ENCODE data around the gene KCTD3. TPM values are rescaled to one million over a fixed set of nuclear protein-coding genes. Genes with fewer than 3 reads are reported as not detected.

The KCTD3 gene
- total and polyA plus RNA-seq, 2 of the 13 experiments (the other 11 are each of a cell fraction or from before 2014, with no cell fraction given), result 49.8 to 68.1 TPM

DNA sequence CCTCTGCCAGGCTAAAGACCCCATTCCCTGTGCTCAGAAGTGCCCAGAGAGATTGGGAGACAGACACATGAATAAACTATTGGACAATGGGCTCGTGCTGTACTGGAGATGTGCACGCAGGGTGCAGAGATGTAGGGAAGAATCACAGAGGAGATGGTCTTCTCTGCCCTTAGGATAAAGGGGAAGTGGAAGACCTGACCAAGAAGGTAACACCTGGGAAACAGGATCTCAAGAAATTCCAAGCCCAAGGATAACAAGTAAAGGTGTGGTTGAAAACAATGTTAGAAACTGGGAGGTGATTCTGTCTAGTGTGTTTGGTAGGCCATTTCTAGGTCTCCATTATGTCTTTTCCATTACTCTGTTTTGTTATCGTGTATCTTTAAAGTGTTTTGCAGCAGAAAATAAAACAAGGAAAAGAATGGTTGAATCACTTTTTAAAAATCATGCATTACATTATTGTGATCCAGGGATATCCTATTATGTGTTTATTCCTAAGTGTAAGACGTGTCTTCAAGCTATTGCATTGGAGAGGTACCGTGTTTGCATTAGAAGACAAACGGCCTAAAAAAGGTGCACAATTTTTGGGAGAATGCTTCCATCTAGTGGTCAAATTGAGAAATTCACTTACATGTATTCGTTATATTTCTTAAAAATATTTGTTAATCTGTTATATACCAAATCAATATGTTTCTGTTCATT lies 40.8 kb upstream of the KCTD3 start:
- no peaks in the 10 kb centered on the region for H3K9me3 ChIP-seq (ENCODE audit: low read length)
- H3K27ac ChIP-seq (ENCODE audit: extremely low read length, insufficient read depth, low read length), result no peak overlapping the region
- H3K9ac ChIP-seq (ENCODE audit: insufficient read depth, low read depth, low read length), result no peak overlapping the region
- ATAC-seq, result peak; percentile 56
- in situ Hi-C loops (cut with HindIII; ENCODE audit: extremely low pct_ligation_motif_present, low pct_unique_long_range_greater_than_20kb) (loop anchor here (10.0 kb wide), 2 partner anchors 711 to 871 kb away; no protein-coding TSS in a partner anchor), intact Hi-C loops (cut with micrococcal nuclease; ENCODE audit: unreplicated experiment) (loop anchor here (1.0 to 10.0 kb wide), 5 partner anchors 81 to 1191 kb away; no protein-coding TSS in a partner anchor)
- CTCF ChIA-PET (ENCODE audit: low intra/inter-chr PET ratio, low total read pairs), result interaction anchor here (1.1 to 2.1 kb wide), 5 partner anchors 865 to 1312 kb away, joined by 3 to 13 read pairs (median 3); no protein-coding TSS in a partner anchor
- H3K4me1 ChIP-seq (ENCODE audit: insufficient read depth, low read length), result no peaks in the 10 kb centered on the region
- FAIRE-seq, result peak; percentile 69
- 14% methylated on average over 7 of the region's 7 CpGs for WGBS (ENCODE audit: low lambda C conversion rate)
- no peak overlapping the region for H3K4me3 ChIP-seq (replicated peaks in 1 of 3; ENCODE audit: insufficient read depth in 1 of 3, low read depth in 2 of 3, low read length in 3 of 3)
- no peaks in the 10 kb centered on the region for H4K20me1 ChIP-seq (ENCODE audit: insufficient read depth, low read length)
- no TSS peak for BruUV-seq (replicated peaks)
- H3K79me2 ChIP-seq (ENCODE audit: insufficient read depth, low read length), result no peaks in the 10 kb centered on the region
- peak; percentile 45 for DNase-seq (ENCODE audit: low spot score)
- no peak overlapping the region for H2AFZ ChIP-seq (ENCODE audit: low read length)
- H3K4me2 ChIP-seq (ENCODE audit: low read depth, low read length), result no peak overlapping the region
- H3K27me3 ChIP-seq (ENCODE audit: control insufficient read depth in 1 of 2, insufficient read depth in 2 of 2, low read length in 2 of 2), result no peaks in the 10 kb centered on the region
- POLR2A ChIA-PET, result no interaction called here
- no peaks in the 10 kb centered on the region for H3K36me3 ChIP-seq (replicated peaks in 1 of 2; ENCODE audit: control insufficient read depth in 1 of 2, insufficient read depth in 2 of 2, low read length in 2 of 2)
- TF ChIP-seq CTCF (CRISPR knock-in tag; IDR thresholded peaks at IDR 0.05), result peak; percentile 70
- TF ChIP-seq RAD21 (CRISPR knock-in tag; IDR thresholded peaks at IDR 0.05), result peak; percentile 52
- TF ChIP-seq DZIP1 (CRISPR knock-in tag; IDR thresholded peaks at IDR 0.05), result no peak
- no peak for TF ChIP-seq DMTF1 (CRISPR knock-in tag; IDR thresholded peaks at IDR 0.05)
- no peak for TF ChIP-seq JDP2 (CRISPR knock-in tag; IDR thresholded peaks at IDR 0.05; ENCODE audit: borderline replicate concordance)
- TF ChIP-seq TOE1 (CRISPR knock-in tag; IDR thresholded peaks at IDR 0.05), result no peak
- TF ChIP-seq, protein P1, sequence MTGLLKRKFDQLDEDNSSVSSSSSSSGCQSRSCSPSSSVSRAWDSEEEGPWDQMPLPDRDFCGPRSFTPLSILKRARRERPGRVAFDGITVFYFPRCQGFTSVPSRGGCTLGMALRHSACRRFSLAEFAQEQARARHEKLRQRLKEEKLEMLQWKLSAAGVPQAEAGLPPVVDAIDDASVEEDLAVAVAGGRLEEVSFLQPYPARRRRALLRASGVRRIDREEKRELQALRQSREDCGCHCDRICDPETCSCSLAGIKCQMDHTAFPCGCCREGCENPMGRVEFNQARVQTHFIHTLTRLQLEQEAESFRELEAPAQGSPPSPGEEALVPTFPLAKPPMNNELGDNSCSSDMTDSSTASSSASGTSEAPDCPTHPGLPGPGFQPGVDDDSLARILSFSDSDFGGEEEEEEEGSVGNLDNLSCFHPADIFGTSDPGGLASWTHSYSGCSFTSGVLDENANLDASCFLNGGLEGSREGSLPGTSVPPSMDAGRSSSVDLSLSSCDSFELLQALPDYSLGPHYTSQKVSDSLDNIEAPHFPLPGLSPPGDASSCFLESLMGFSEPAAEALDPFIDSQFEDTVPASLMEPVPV (CRISPR knock-in tag; IDR thresholded peaks at IDR 0.05), result no peak
- TF ChIP-seq ZNF562 (CRISPR knock-in tag; IDR thresholded peaks at IDR 0.05; ENCODE audit: borderline replicate concordance), result no peak
- peak; percentile 49 for TF ChIP-seq SMC3 (IDR thresholded peaks at IDR 0.05; ENCODE audit: low read length)
- TF ChIP-seq U2AF1 (optimal IDR thresholded peaks at IDR 0.05; ENCODE audit: low read depth, low read length), result no peak
- TF ChIP-seq, protein P2, sequence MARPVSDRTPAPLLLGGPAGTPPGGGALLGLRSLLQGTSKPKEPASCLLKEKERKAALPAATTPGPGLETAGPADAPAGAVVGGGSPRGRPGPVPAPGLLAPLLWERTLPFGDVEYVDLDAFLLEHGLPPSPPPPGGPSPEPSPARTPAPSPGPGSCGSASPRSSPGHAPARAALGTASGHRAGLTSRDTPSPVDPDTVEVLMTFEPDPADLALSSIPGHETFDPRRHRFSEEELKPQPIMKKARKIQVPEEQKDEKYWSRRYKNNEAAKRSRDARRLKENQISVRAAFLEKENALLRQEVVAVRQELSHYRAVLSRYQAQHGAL (CRISPR knock-in tag; IDR thresholded peaks at IDR 0.05; ENCODE audit: not compliant biosample characterization), result no peak
- no peak for TF ChIP-seq ZNF570 (CRISPR knock-in tag; IDR thresholded peaks at IDR 0.05; ENCODE audit: borderline replicate concordance)
- peak; percentile 81 for TF ChIP-seq STAG1 (CRISPR knock-in tag; IDR thresholded peaks at IDR 0.05)
- no peak for TF ChIP-seq IKZF1 (IDR thresholded peaks at IDR 0.05)

Data from HepG2 (cell line).